Heart left ventricle (tissue), 16 donors: ENCODE data around the gene TMEM40. TPM values are rescaled to one million over a fixed set of nuclear protein-coding genes. Genes with fewer than 3 reads are reported as not detected.
"Not testable (repeated sequence)": the region's sequence is repeated elsewhere in the genome, so short reads cannot be mapped to it uniquely, and the experiment has no call there.

Source experiments
- ATAC-seq, 4 donors: fragments of 200-7000 bp; cut with Tn5 transposase; one replicate each; pipeline ENCODE4 v1.9.1; 2020 to 2022; ENCODE audit warnings: moderate library complexity in 4 of 4, mild to moderate bottlenecking in 3 of 4, moderate number of reproducible peaks in 1 of 4
- DNase-seq, 5 donors: peaks; one replicate each; pipeline ENCODE4 v3.0.0-alpha.2; 2020
- H3K27ac ChIP-seq, 12 donors: fragments of 200-600 bp; sonication (generic) in 4 of 12; one replicate each; pipeline versions ENCODE4 v1.5.0 to v1.8.0; 2016 to 2022; ENCODE audit warnings: mild to moderate bottlenecking in 2 of 12
- H3K27me3 ChIP-seq, 9 donors: fragments of 200-600 bp; sonication (generic) in 2 of 9; one replicate each; pipeline versions ENCODE4 v1.5.1 to v1.8.0; 2016 to 2022; ENCODE audit warnings: mild to moderate bottlenecking in 3 of 9
- H3K36me3 ChIP-seq, 9 donors: fragments of 200-600 bp; sonication (generic) in 2 of 9; one replicate each; pipeline versions ENCODE4 v1.5.0 to v1.8.0; 2018 to 2022; ENCODE audit warnings: mild to moderate bottlenecking in 2 of 9
- H3K4me1 ChIP-seq, 12 donors: fragments of 200-600 bp; sonication (generic) in 4 of 12; one replicate each; pipeline versions ENCODE4 v1.5.0 to v1.8.0; 2016 to 2022; ENCODE audit warnings: mild to moderate bottlenecking in 3 of 12
- H3K4me3 ChIP-seq, 12 donors: fragments of 200-600 bp; sonication (generic) in 4 of 12; one replicate each; pipeline versions ENCODE4 v1.5.0 to v1.8.0; 2017 to 2022; ENCODE audit warnings: mild to moderate bottlenecking in 9 of 12, moderate library complexity in 4 of 12
- H3K9me3 ChIP-seq, 12 donors: fragments of 200-600 bp; sonication (generic) in 4 of 12; one replicate each; pipeline versions ENCODE4 v1.5.0 to v1.8.0; 2016 to 2022; ENCODE audit warnings: mild to moderate bottlenecking in 1 of 12
- POLR2A ChIP-seq, 2 donors: fragments of 450-650 bp; IDR thresholded peaks; one replicate each; pipeline ENCODE4 v1.6.1; 2017; ENCODE audit warnings: antibody characterized with exemption in 2 of 2, mild to moderate bottlenecking in 2 of 2, moderate library complexity in 2 of 2
- WGBS, 4 donors: extraction: QIAGEN DNeasy Blood & Tissue Kit in 2 of 4; methylation state at CpG; one replicate each; pipeline versions ENCODE4 v1.1.5 to v1.1.7; 2013 to 2018; 5-methylcytosine and 5-hydroxymethylcytosine counted together
- intact Hi-C, 10 donors: fragments of 100-400 bp; cut with DNase I; formaldehyde crosslinking; loops; one replicate each; pipeline versions ENCODE4 v1.11.1 to v1.14.2; 2022
- polyA plus RNA-seq, 2 donors: library from polyadenylated mRNA; stranded (reverse); fragments of 200-250 nt; gene quantifications; one replicate each; pipeline ENCODE4 v1.2.3, GENCODE V29; 2013
- total RNA-seq, 9 donors: library from RNA; depleted of rRNA in 2 of 9; stranded (reverse); fragments of >200 nt in 2 of 9; fragmentation: NEBNext Ultra II Directional in 3 of 9; extraction: Animal tissue kit (Norgen Biotek cat#: 25700) in 3 of 9; gene quantifications; one replicate each; pipeline versions ENCODE4 v1.1.0 to v1.2.4, GENCODE V29; 2016 to 2023
- TF ChIP-seq, protein P1 (sequence below), 12 donors: fragments of 200-600 bp; sonication (generic) in 4 of 12; IDR thresholded peaks; one replicate each; pipeline versions ENCODE4 v1.5.0 to v1.8.0; 2018 to 2022; ENCODE audit warnings: antibody characterized with exemption in 12 of 12, mild to moderate bottlenecking in 5 of 12
- donor health status: ischemic (EF 13 %, LVEDD 7.1; RV severe dilation, severe dysfunction).
- donor health status: healthy with polysubstance abuse.
- donor health status: DM: no; HTN: yes; CAD: no.
- donor health status: DM: no; HTN: no; CAD: no.
- donor health status: ischemic (EF 25% LVEDD 6.9; RV normal size, moderate dysfunction).
- donor health status: ischemic (EF 25% LVEDD 5.7; RV mildly dilated, moderate dysfunction).
- donor health status: healthy.
- donor health status: DM: yes; HTN: yes; CAD: no.
- donor health status: ischemic (EF 35%, LVEDD 5.7; RV mildly dilated, moderate dysfunction).
- donor health status: nonischemic (EF 11% LVEDD 7.7; RV severe dilation, severe dysfunction).
- donor health status: DM: yes; HTN: yes; CAD: no.
- donor health status: PGD.
- donor health status: ischemic (EF 29% LVEDD 5.4; RV normal size, mild dysfunction).
- donor health status: nonischemic (EF 23%, LVEDD 6.1; RV moderate dilation, normal function).

The TMEM40 gene
- total and polyA plus RNA-seq, 11 donors = 0.82 to 10.5 (median 2.9) TPM; not detected in 1

DNA sequence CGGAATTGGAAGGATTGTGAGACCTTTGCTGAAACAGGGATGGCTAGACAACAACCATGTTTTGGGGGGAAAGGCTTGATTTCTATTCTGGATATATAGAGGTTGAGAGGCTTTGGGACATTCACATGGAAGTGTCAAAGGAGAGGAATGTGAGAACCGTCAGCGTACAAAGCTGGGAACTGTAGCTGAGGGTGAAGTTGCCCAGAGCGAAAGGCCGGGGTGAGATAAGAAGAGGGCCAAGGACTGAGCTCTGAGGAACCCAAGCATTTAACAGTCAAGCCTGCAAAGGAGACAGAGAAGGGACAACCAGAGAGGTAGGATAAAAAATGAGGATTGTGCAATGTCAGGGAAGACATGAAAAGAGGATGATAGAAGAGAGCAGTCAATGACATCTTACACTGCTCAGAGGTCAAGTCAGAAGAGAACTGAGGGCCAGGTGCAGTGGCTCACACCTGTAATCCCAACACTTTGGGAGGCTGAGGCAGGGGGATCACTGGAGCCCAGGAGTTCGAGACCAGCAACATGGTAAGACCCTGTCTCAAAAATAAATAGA is 53.6 kb downstream of the TMEM40 start:
- H3K4me3 ChIP-seq = no peak overlapping the region
- no peak for DNase-seq
- peak overlapping the region in 4 of 12 donors; percentile 0 to 29 (median 16) for H3K27ac ChIP-seq
- ATAC-seq = peak in 3 of 4 donors; percentile 31 to 51 (median 48)
- no peaks in the 10 kb centered on the region for H3K36me3 ChIP-seq
- 53 to 60% (median 58%) methylated on average over 6 of the region's 6 CpGs for WGBS, 4 donors
- H3K9me3 ChIP-seq = no peaks in the 10 kb centered on the region
- intact Hi-C loops = loop anchor here in 3 of 10 donors (10.0 kb wide), 1 partner anchor 99 kb away; no protein-coding TSS in a partner anchor
- peaks cover 0 to 4% (median 0%) of the 10 kb centered on the region in 9 donors for H3K27me3 ChIP-seq
- no peak for TF ChIP-seq POLR2A (IDR thresholded peaks at IDR 0.05)
- TF ChIP-seq, protein P1, sequence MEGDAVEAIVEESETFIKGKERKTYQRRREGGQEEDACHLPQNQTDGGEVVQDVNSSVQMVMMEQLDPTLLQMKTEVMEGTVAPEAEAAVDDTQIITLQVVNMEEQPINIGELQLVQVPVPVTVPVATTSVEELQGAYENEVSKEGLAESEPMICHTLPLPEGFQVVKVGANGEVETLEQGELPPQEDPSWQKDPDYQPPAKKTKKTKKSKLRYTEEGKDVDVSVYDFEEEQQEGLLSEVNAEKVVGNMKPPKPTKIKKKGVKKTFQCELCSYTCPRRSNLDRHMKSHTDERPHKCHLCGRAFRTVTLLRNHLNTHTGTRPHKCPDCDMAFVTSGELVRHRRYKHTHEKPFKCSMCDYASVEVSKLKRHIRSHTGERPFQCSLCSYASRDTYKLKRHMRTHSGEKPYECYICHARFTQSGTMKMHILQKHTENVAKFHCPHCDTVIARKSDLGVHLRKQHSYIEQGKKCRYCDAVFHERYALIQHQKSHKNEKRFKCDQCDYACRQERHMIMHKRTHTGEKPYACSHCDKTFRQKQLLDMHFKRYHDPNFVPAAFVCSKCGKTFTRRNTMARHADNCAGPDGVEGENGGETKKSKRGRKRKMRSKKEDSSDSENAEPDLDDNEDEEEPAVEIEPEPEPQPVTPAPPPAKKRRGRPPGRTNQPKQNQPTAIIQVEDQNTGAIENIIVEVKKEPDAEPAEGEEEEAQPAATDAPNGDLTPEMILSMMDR (IDR thresholded peaks at IDR 0.05) = no peak
- H3K4me1 ChIP-seq = peaks cover 0 to 22% (median 5%) of the 10 kb centered on the region in 12 donors

DNA sequence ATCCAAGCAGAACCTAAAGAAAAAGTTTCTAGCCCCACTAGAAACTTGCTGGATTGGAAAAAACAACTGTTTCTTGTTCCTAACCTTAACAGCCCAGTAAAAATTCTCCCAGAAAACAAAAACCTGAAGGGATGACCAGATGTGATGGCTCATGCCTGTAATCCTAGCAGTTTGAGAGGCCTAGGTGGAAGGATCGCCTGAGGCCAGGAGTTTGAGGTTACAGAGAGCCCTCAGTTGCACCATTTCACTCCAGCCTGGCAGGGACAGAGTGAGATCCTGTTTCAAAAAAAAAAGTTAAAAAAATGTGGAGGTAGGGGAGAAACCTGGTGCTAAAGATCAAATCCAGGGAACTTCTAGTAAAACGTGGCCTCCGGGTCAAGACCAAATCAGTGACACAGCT is 56.6 kb downstream of the TMEM40 start:
- intact Hi-C loops = loop anchor here in 3 of 10 donors (10.0 kb wide), 1 partner anchor 102 kb away; no protein-coding TSS in a partner anchor
- WGBS, 4 donors = 81 to 92% (median 84%) methylated on average over 3 of the region's 3 CpGs
- DNase-seq (no peak), ATAC-seq (no peak)
- no peak for TF ChIP-seq POLR2A (IDR thresholded peaks at IDR 0.05)
- TF ChIP-seq, protein P1 (IDR thresholded peaks at IDR 0.05) = no peak
- no peak overlapping the region for H3K27ac ChIP-seq
- H3K9me3 ChIP-seq = no peaks in the 10 kb centered on the region
- peaks cover 0 to 17% (median 3%) of the 10 kb centered on the region in 12 donors for H3K4me1 ChIP-seq
- H3K4me3 ChIP-seq = no peak overlapping the region
- no peaks in the 10 kb centered on the region for H3K36me3 ChIP-seq
- no peaks in the 10 kb centered on the region for H3K27me3 ChIP-seq

DNA sequence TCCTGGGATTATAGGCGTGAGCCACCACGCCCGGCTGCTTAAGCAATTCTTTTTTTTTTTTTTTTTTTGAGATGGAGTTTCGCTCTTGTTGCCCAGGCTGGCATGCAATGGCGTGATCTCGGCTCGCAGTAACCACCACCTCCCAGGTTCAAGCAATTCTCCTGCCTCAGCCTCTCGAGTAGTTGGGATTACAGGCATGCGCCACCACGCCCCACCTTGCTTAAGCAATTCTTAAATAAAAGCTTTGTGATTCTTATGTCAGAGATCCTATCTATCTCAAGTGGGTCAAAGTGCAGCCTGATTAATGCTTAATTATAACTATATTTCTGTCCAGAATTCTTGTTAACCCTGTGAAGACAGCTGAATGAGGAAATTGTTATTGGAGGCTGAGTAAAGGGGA is 57.5 kb downstream of the TMEM40 start:
- H3K27ac ChIP-seq, H3K27me3 ChIP-seq, H3K9me3 ChIP-seq, H3K36me3 ChIP-seq, ATAC-seq, DNase-seq, H3K4me3 ChIP-seq: not testable (repeated sequence)
- WGBS, 4 donors = 92 to 97% (median 94%) methylated on average over 10 of the region's 10 CpGs
- intact Hi-C loops = loop anchor here in 3 of 10 donors (10.0 kb wide), 1 partner anchor 103 kb away; no protein-coding TSS in a partner anchor
- peaks cover 0 to 16% (median 3%) of the 10 kb centered on the region in 12 donors for H3K4me1 ChIP-seq

DNA sequence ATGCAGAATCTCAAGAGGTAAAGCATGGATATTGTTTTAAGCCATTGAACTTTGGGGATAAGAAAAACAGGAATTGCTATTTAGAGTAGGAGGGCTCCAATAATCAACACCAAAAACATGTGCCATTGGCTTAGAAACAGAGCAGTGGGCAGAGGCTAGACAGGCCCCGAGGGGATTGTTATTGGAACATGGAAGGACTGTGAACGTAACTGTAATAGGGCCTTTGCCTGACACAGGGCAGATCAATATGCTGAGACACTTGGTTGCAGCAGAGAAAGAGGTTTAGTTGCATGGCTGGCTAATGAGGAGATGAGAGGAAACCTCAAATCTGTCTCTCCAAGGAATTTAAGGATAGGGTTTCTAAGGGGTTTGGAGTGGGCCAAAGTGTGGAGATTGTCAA is 58.3 kb downstream of the TMEM40 start:
- Histone ChIP-seq H3K36me3 (no peaks in the 10 kb centered on the region), H3K4me1 (peaks cover 0 to 8% (median 2%) of the 10 kb centered on the region in 12 donors), H3K27ac (no peak overlapping the region), H3K27me3 (no peaks in the 10 kb centered on the region), H3K9me3 (no peaks in the 10 kb centered on the region), H3K4me3 (no peak overlapping the region)
- DNase-seq = no peak
- intact Hi-C loops = loop anchor here in 3 of 10 donors (10.0 kb wide), 1 partner anchor 104 kb away; no protein-coding TSS in a partner anchor
- TF ChIP-seq POLR2A (IDR thresholded peaks at IDR 0.05) = no peak
- TF ChIP-seq, protein P1 (IDR thresholded peaks at IDR 0.05) = no peak
- 84 to 89% (median 87%) methylated on average over 2 of the region's 2 CpGs for whole genome bisulfite sequencing, 4 donors
- no peak for ATAC-seq
